Activated CD8-positive, alpha-beta memory T cell treated with anti-CD3 and anti-CD28 coated beads for 36 hours (primary cell): Measurements from ENCODE around the gene KLC1. TPM values are rescaled to one million over a fixed set of nuclear protein-coding genes. Genes with fewer than 3 reads are reported as not detected.
"Not testable (repeated sequence)": the region's sequence is repeated elsewhere in the genome, so short reads cannot be mapped to it uniquely, and the experiment has no call there.

Experiments used
- CTCF ChIA-PET: fragments of 350-600 bp; sonication (Branson Sonifier 250); formaldehyde crosslinking; loops from one replicate; lab custom pipeline; 2021; ENCODE audit warnings: antibody characterized with exemption; lab: Charles Lee
- POLR2A ChIA-PET: fragments of 350-600 bp; sonication (Branson Sonifier 250); formaldehyde crosslinking; loops from one replicate; lab custom pipeline; 2021; ENCODE audit warnings: antibody characterized with exemption; lab: Charles Lee
- total RNA-seq, 2 experiments: library from RNA; stranded (reverse); gene quantifications; one replicate each; pipeline ENCODE4 v1.2.3, GENCODE V29; 2021

Gene KLC1
- total RNA-seq, 2 experiments from 2014 or later: 120 to 130 TPM

- ChIA-PET POLR2A (no interaction called here), CTCF (no interaction called here)
Measured at GRCh38 chr14:103652806-103653205, 23.8 kb downstream of the KLC1 start.

DNA sequence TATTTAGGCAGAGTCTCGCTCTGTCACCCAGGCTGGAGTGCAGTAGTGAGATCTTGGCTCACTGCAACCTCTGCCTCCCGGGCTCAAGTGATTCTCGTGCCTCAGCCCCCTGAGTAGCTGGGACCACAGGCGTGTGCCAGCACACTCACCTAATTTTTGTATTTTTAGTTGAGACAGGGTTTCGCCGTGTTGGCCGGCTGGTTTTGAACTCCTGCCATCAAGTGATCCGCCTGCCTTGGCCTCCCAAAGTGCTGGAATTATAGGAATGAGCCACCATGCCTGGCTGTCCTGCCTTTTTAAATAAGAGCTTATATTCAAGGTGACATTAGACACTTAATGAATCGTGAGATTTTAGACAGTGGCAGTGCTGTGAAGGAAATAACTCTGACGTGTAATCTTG, 24.3 kb downstream of the KLC1 start:
- CTCF ChIA-PET, POLR2A ChIA-PET: not testable (repeated sequence)

GRCh38 chr14:103653805-103654204, 24.8 kb downstream of the KLC1 start:
- ChIA-PET POLR2A (no interaction called here), CTCF (no interaction called here)

DNA sequence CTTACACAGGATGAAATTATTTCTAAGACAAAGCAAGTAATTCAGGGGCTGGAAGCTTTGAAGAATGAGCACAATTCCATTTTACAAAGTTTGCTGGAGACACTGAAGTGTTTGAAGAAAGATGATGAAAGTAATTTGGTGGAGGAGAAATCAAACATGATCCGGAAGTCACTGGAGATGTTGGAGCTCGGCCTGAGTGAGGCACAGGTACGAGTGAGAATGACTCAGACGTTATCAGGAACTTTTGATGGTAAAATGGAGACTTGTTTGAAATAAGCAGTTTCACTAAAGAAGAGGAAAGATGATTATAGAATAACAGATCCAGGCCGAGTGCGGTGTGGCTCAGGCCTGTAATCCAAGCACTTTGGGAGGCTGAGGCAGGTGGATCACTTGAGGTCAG, 25.6 kb downstream of the KLC1 start:
- POLR2A ChIA-PET: no interaction called here
- CTCF ChIA-PET: no interaction called here

GRCh38 chr14:103656031-103656755, 27.2 kb downstream of the KLC1 start:
- POLR2A ChIA-PET: no interaction called here
- CTCF ChIA-PET: interaction anchor here (0.9 kb wide), 1 partner anchor 9 kb away, joined by 3 read pairs; no protein-coding TSS in a partner anchor

GRCh38 chr14:103656756-103657133, 27.7 kb downstream of the KLC1 start:
- ChIA-PET CTCF (no interaction called here), POLR2A (no interaction called here)

DNA sequence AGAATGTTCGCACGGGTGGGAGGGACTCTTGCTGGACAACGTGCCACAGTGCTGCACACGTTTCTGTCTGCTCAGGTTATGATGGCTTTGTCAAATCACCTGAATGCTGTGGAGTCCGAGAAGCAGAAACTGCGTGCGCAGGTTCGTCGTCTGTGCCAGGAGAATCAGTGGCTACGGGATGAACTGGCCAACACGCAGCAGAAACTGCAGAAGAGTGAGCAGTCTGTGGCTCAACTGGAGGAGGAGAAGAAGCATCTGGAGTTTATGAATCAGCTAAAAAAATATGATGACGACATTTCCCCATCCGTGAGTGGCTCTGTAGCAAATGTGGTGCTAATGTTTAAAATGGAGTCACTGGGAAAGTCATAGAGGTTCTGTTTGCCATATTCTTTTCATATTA, 28.5 kb downstream of the KLC1 start:
- CTCF ChIA-PET: no interaction called here

DNA sequence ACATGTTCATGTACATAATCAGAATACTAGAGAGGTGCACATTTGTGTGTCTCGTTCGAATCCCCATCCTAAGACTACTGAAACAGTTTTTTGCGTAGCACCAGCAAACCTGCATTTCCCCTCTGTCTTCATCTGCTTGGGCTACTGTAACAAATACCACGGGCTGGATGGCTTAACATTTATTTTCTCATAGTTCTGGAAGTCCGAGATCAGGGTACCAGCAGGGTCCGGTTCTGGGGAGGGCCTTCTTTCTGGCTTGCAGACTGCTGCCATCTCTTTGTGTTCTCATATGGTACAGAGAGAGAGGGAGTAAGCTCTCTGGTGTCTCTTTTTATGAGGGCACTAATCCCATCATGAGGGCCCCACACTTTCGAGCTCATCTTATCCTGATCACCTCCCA, 30.6 kb downstream of the KLC1 start:
- ChIA-PET POLR2A (interaction anchor here (0.6 kb wide), 1 partner anchor 1583 kb away, joined by 3 read pairs; no protein-coding TSS in a partner anchor), CTCF (no interaction called here)

More for the DNA sequence above, 28.5 kb downstream of the KLC1 start:
- POLR2A ChIA-PET: no interaction called here

GRCh38 chr14:103662029-103662428, 33.0 kb downstream of the KLC1 start:
- CTCF ChIA-PET: no interaction called here

GRCh38 chr14:103662591-103662990, 33.6 kb downstream of the KLC1 start:
- CTCF ChIA-PET: interaction anchor here (0.8 kb wide), 1 partner anchor 11 kb away, joined by 3 read pairs; no protein-coding TSS in a partner anchor

More at GRCh38 chr14:103662029-103662428, 33.0 kb downstream of the KLC1 start:
- POLR2A ChIA-PET: no interaction called here

GRCh38 chr14:103663506-103663905, 34.5 kb downstream of the KLC1 start:
- CTCF ChIA-PET: interaction anchor here (0.8 kb wide), 1 partner anchor 12 kb away, joined by 3 read pairs; no protein-coding TSS in a partner anchor
- POLR2A ChIA-PET: no interaction called here

More at GRCh38 chr14:103662591-103662990, 33.6 kb downstream of the KLC1 start:
- POLR2A ChIA-PET: no interaction called here

GRCh38 chr14:103667671-103668070, 38.7 kb downstream of the KLC1 start:
- ChIA-PET POLR2A (no interaction called here), CTCF (interaction anchor here (1.0 kb wide), 1 partner anchor 12 kb away, joined by 4 read pairs; no protein-coding TSS in a partner anchor)

DNA sequence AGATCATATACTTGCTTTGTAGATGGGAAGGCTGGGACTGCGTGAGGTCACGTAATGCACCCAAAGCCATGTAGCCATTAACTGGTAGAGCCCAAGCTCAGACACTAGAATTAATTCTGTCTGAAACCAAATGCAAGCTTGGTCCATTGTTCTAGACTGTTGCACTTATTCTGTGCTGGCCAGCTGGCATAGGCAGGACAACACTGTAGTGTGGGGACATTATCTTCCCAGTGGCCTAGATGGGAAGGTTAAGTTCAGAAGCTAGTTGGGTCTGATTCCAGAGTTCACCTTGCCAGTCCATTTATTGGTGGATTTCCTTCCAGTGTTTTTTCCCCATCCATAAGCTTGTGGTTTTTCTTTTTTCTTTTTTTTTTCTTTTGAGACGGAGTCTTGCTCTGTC, 39.1 kb downstream of the KLC1 start:
- ChIA-PET CTCF (interaction anchor here (1.0 kb wide), 1 partner anchor 12 kb away, joined by 4 read pairs; no protein-coding TSS in a partner anchor), POLR2A (no interaction called here)

GRCh38 chr14:103669370-103669769, 40.4 kb downstream of the KLC1 start:
- ChIA-PET POLR2A (no interaction called here), CTCF (no interaction called here)

DNA sequence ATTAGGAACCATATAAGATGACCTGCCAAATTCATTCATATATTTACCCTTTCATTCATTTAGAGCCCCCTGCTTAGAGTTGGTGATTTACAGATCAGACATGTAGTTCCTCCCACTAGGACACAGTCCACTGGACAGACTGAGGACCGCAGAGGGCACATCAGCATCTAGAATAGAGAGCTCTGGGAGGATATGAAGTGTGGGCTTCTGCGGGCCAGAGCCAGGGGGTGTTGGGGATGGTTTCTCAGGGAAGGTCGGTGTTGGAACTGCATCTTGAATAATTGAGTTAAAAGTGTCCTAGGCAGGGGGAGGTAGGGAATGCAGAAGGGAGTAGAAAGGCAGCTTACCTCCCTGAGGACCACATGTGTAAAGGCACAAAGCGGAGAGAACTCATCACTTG, 42.9 kb downstream of the KLC1 start:
- POLR2A ChIA-PET: interaction anchor here (0.6 kb wide), 1 partner anchor 52 kb away, joined by 3 read pairs; no protein-coding TSS in a partner anchor
- CTCF ChIA-PET: no interaction called here

- ChIA-PET POLR2A (no interaction called here), CTCF (no interaction called here)
Measured at GRCh38 chr14:103675957-103676356, 46.9 kb downstream of the KLC1 start.

DNA sequence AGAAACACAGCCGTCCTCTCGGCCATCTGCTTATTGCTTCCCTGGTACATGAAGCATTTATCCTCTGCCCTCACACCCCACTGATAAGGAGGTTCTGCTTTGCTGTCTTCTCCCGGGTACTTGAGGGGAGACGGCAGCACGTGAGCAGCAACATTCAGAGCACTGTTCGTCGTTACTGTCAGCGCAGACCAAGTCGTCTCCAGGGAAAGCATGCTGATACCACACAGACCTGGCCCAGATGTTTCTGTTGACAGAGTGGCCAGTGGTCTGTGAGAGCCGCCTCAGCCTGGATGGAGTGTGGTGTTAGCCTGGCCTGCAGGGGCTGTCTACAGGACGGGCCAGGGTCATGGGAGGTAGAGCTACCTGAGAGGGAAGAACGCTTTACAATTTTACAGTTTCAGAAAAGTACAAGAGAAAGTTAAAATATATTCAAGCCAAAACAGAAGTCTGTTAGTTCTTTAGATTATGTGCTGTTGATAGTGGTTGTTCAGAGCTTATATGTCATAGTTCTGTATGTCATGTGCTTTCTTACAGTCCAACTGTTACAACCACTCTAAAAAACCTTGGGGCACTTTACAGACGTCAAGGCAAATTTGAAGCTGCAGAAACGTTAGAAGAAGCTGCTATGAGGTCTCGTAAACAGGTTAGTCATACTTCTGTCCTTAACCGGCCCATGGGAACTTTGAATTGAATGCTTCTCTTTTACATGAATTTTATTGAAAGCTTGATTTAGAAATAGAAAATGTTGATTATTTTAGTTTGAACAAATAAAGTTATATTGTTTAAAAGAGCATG, 48.1 kb downstream of the KLC1 start:
- ChIA-PET POLR2A (no interaction called here), CTCF (no interaction called here)

- POLR2A ChIA-PET: no interaction called here
Measured at GRCh38 chr14:103679351-103679750, 50.3 kb downstream of the KLC1 start.

GRCh38 chr14:103680491-103681231, 51.6 kb downstream of the KLC1 start:
- POLR2A ChIA-PET: no interaction called here
- CTCF ChIA-PET: interaction anchor here (0.6 to 1.6 kb wide), 2 partner anchors 13 to 117 kb away, joined by 3 to 4 read pairs; no protein-coding TSS in a partner anchor

More at GRCh38 chr14:103679351-103679750, 50.3 kb downstream of the KLC1 start:
- CTCF ChIA-PET: interaction anchor here (1.6 kb wide), 1 partner anchor 12 kb away, joined by 4 read pairs; no protein-coding TSS in a partner anchor
